HG02759 (cell line): ENCODE measurements around the gene CNOT10.
A peak's percentile ranks its signal among the peaks of the same experiment; 100 is the strongest.

ENCODE experiments used
- ATAC-seq: cut with Tn5 transposase; IDR thresholded peaks from one replicate; pipeline ENCODE4 v1.9.1; 2021; ENCODE audit warnings: mild to moderate bottlenecking, moderate library complexity; ENCODE audit not compliant: unreplicated experiment

The CNOT10 gene

GRCh38 chr3:32816439-32817256 lies 131.7 kb downstream of the CNOT10 start:
- peak; percentile 29 for ATAC-seq

GRCh38 chr3:32817257-32817557 lies 132.2 kb downstream of the CNOT10 start:
- peak; percentile 35 for ATAC-seq

- ATAC-seq = peak; percentile 25
Observed at GRCh38 chr3:32817558-32818228, 132.7 kb downstream of the CNOT10 start, which contains the start of gene TRIM71. Gene TRIM71, plus strand, starts transcription at chr3:32817997. Its CDS starts 84 bp downstream, at chr3:32818081.

- ATAC-seq = peak; percentile 36
Observed at GRCh38 chr3:32818229-32818969, 133.4 kb downstream of the CNOT10 start.

- no peak for ATAC-seq
Observed at GRCh38 chr3:32818970-32819511, 134.1 kb downstream of the CNOT10 start.

GRCh38 chr3:32819551-32820348 lies 134.8 kb downstream of the CNOT10 start:
- no peak for ATAC-seq

GRCh38 chr3:32820430-32820829 lies 135.4 kb downstream of the CNOT10 start:
- no peak for ATAC-seq

- no peak for ATAC-seq
Observed at GRCh38 chr3:32820971-32821685, 136.1 kb downstream of the CNOT10 start.

GRCh38 chr3:32821686-32822296 lies 136.8 kb downstream of the CNOT10 start:
- no peak for ATAC-seq

- no peak for ATAC-seq
Observed at GRCh38 chr3:32822609-32823498, 137.9 kb downstream of the CNOT10 start.
